WTC11 (cell line): ENCODE measurements around the gene EXOC3L4. TPM values are rescaled to one million over a fixed set of nuclear protein-coding genes. Genes with fewer than 3 reads are reported as not detected.
"Not testable (repeated sequence)": the region's sequence is repeated elsewhere in the genome, so short reads cannot be mapped to it uniquely, and the experiment has no call there.

Experiments
- ATAC-seq: fragments of 200-7000 bp; cut with Tn5 transposase; 2 replicates; pipeline ENCODE4 v1.10.0; 2021; ENCODE audit warnings: mild to moderate bottlenecking, moderate library complexity
- CTCF ChIA-PET: fragments of 300-600 bp; sonication (Branson Sonifier 250); formaldehyde crosslinking; loops from one replicate; lab custom pipeline; 2021; ENCODE audit warnings: antibody characterized with exemption; lab: Charles Lee
- POLR2A ChIA-PET: fragments of 350-600 bp; sonication (Branson Sonifier 250); formaldehyde crosslinking; loops from one replicate; lab custom pipeline; 2021; ENCODE audit warnings: antibody characterized with exemption; lab: Charles Lee
- DNase-seq: peaks from one replicate; pipeline ENCODE4 v3.0.0; 2021; ENCODE audit warnings: low spot score
- H3K27ac Mint-ChIP-seq: 2 replicates; pipeline ENCODE4 v1.8.0; 2021; ENCODE audit warnings: mixed read lengths
- H3K27me3 Mint-ChIP-seq: 2 replicates; pipeline ENCODE4 v1.8.0; 2021; ENCODE audit warnings: low read depth, mild to moderate bottlenecking, moderate library complexity, mixed read lengths
- H3K36me3 Mint-ChIP-seq: 2 replicates; pipeline ENCODE4 v1.8.0; 2021; ENCODE audit warnings: mixed read lengths
- H3K4me1 Mint-ChIP-seq: 2 replicates; pipeline ENCODE4 v1.8.0; 2022; ENCODE audit warnings: mixed read lengths
- H3K4me3 Mint-ChIP-seq: 2 replicates; pipeline ENCODE4 v1.8.0; 2021; ENCODE audit warnings: mild to moderate bottlenecking, moderate library complexity, mixed read lengths
- H3K9me3 Mint-ChIP-seq: 2 replicates; pipeline ENCODE4 v1.8.0; 2021; ENCODE audit warnings: mixed read lengths
- ATF1 ChIP-seq: sonication (generic); formaldehyde crosslinking; IDR thresholded peaks from 2 replicates; pipeline ENCODE4 v1.8.1; 2023; ENCODE audit warnings: mild to moderate bottlenecking, moderate library complexity, missing genetic modification reagents
- ELF4 ChIP-seq: sonication (generic); formaldehyde crosslinking; IDR thresholded peaks from 2 replicates; pipeline ENCODE4 v1.8.1; 2022; ENCODE audit warnings: low read depth, mild to moderate bottlenecking, moderate library complexity, missing genetic modification reagents
- ESRRA ChIP-seq: sonication (generic); formaldehyde crosslinking; IDR thresholded peaks from 2 replicates; pipeline ENCODE4 v1.8.1; 2022; ENCODE audit warnings: mild to moderate bottlenecking, missing genetic modification reagents, borderline replicate concordance
- GRHL2 ChIP-seq: fragments of 250-450 bp; sonication (Bioruptor Pico); IDR thresholded peaks from 2 replicates; pipeline ENCODE4 v1.8.0; 2022; ENCODE audit warnings: mild to moderate bottlenecking, moderate library complexity; ENCODE audit not compliant: insufficient replicate concordance, severe bottlenecking
- RORB ChIP-seq: fragments of 250-450 bp; sonication (Bioruptor Pico); IDR thresholded peaks from 2 replicates; pipeline ENCODE4 v1.9.0; 2021; ENCODE audit warnings: mild to moderate bottlenecking
- SMAD3 ChIP-seq: sonication (generic); formaldehyde crosslinking; IDR thresholded peaks from 2 replicates; pipeline ENCODE4 v1.8.0; 2022; ENCODE audit warnings: missing genetic modification reagents, mild to moderate bottlenecking, borderline replicate concordance
- TEAD1 ChIP-seq: sonication (generic); formaldehyde crosslinking; IDR thresholded peaks from 2 replicates; pipeline ENCODE4 v1.8.0; 2022; ENCODE audit warnings: mild to moderate bottlenecking, missing genetic modification reagents
- ZNF121 ChIP-seq: sonication (generic); formaldehyde crosslinking; IDR thresholded peaks from 2 replicates; pipeline ENCODE4 v1.8.0; 2023; ENCODE audit warnings: missing genetic modification reagents
- ZNF138 ChIP-seq: sonication (generic); formaldehyde crosslinking; conservative IDR thresholded peaks from 2 replicates; pipeline ENCODE4 v1.8.1; 2022; ENCODE audit warnings: mild to moderate bottlenecking, moderate library complexity, missing genetic modification reagents
- ZNF416 ChIP-seq: fragments of 250-450 bp; sonication (Bioruptor Pico); IDR thresholded peaks from 2 replicates; pipeline ENCODE4 v1.9.0; 2021; ENCODE audit warnings: mild to moderate bottlenecking, inconsistent platforms
- ZNF423 ChIP-seq: fragments of 250-450 bp; sonication (Bioruptor Pico); IDR thresholded peaks from 2 replicates; pipeline ENCODE4 v2.1.2; 2022; ENCODE audit warnings: mild to moderate bottlenecking, moderate library complexity
- total RNA-seq: library from RNA; stranded (reverse); gene quantifications from 3 replicates; pipeline ENCODE4 v1.2.3, GENCODE V29; 2021
- TF ChIP-seq, protein P1 (sequence below): sonication (generic); formaldehyde crosslinking; IDR thresholded peaks from 2 replicates; pipeline ENCODE4 v1.8.0; 2022; ENCODE audit warnings: mild to moderate bottlenecking, missing genetic modification reagents
- TF ChIP-seq, protein P2 (sequence below): sonication (generic); formaldehyde crosslinking; IDR thresholded peaks from 2 replicates; pipeline ENCODE4 v1.8.1; 2023; ENCODE audit warnings: mild to moderate bottlenecking, missing genetic modification reagents, moderate library complexity
- TF ChIP-seq, protein P3 (sequence below): fragments of 250-450 bp; sonication (Bioruptor Pico); IDR thresholded peaks from 2 replicates; pipeline ENCODE4 v1.9.0; 2021; ENCODE audit warnings: mild to moderate bottlenecking
- TF ChIP-seq, protein P4 (sequence below): fragments of 250-450 bp; sonication (Bioruptor Pico); conservative IDR thresholded peaks from 2 replicates; pipeline ENCODE4 v1.9.0; 2021; ENCODE audit warnings: mild to moderate bottlenecking
- TF ChIP-seq, protein P5 (sequence below): sonication (generic); formaldehyde crosslinking; IDR thresholded peaks from 2 replicates; pipeline ENCODE4 v1.8.0; 2022; ENCODE audit warnings: missing genetic modification reagents

EXOC3L4 gene
- total RNA-seq, 1 experiment from 2014 or later, result 0.42 TPM

DNA sequence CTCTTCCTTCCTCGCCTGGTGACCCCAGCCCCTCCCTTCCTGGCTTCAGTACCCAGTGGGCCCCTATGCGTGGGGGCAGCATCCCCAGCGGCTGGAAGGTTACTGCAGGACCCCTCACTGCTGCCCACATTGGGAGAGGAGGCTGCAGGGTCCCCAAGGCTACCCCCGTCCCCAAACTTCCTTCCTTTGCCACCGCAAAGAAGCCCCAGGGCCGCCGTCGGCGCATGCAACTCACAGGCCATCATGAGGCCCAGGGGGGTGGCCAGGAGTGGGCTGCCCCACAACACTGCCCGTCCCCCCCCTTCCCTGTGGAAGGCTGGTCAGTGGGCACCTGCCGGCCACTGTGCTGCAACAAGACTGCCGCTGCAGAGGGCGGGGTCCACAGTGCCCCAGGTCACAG is 19.2 kb downstream of the EXOC3L4 start:
- TF ChIP-seq ATF1 (CRISPR knock-in tag), result no peak
- TF ChIP-seq, protein P1, sequence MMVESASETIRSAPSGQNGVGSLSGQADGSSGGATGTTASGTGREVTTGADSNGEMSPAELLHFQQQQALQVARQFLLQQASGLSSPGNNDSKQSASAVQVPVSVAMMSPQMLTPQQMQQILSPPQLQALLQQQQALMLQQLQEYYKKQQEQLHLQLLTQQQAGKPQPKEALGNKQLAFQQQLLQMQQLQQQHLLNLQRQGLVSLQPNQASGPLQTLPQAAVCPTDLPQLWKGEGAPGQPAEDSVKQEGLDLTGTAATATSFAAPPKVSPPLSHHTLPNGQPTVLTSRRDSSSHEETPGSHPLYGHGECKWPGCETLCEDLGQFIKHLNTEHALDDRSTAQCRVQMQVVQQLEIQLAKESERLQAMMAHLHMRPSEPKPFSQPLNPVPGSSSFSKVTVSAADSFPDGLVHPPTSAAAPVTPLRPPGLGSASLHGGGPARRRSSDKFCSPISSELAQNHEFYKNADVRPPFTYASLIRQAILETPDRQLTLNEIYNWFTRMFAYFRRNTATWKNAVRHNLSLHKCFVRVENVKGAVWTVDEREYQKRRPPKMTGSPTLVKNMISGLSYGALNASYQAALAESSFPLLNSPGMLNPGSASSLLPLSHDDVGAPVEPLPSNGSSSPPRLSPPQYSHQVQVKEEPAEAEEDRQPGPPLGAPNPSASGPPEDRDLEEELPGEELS (CRISPR knock-in tag), result no peak
- TF ChIP-seq ZNF138 (CRISPR knock-in tag), result no peak
- TF ChIP-seq RORB (CRISPR knock-in tag), result no peak
- no peak for TF ChIP-seq ZNF121 (CRISPR knock-in tag)
- TF ChIP-seq, protein P2, sequence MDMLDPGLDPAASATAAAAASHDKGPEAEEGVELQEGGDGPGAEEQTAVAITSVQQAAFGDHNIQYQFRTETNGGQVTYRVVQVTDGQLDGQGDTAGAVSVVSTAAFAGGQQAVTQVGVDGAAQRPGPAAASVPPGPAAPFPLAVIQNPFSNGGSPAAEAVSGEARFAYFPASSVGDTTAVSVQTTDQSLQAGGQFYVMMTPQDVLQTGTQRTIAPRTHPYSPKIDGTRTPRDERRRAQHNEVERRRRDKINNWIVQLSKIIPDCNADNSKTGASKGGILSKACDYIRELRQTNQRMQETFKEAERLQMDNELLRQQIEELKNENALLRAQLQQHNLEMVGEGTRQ (CRISPR knock-in tag), result no peak
- H3K27ac Mint-ChIP-seq, result no peak overlapping the region
- ATAC-seq (no peak), DNase-seq (no peak)
- H3K9me3 Mint-ChIP-seq, result no peaks in the 10 kb centered on the region
- peaks cover 25% of the 10 kb centered on the region for H3K4me1 Mint-ChIP-seq
- no peaks in the 10 kb centered on the region for H3K36me3 Mint-ChIP-seq
- H3K27me3 Mint-ChIP-seq, result peaks cover 11% of the 10 kb centered on the region
- POLR2A ChIA-PET, result no interaction called here
- no peak overlapping the region for H3K4me3 Mint-ChIP-seq
- CTCF ChIA-PET, result no interaction called here

DNA sequence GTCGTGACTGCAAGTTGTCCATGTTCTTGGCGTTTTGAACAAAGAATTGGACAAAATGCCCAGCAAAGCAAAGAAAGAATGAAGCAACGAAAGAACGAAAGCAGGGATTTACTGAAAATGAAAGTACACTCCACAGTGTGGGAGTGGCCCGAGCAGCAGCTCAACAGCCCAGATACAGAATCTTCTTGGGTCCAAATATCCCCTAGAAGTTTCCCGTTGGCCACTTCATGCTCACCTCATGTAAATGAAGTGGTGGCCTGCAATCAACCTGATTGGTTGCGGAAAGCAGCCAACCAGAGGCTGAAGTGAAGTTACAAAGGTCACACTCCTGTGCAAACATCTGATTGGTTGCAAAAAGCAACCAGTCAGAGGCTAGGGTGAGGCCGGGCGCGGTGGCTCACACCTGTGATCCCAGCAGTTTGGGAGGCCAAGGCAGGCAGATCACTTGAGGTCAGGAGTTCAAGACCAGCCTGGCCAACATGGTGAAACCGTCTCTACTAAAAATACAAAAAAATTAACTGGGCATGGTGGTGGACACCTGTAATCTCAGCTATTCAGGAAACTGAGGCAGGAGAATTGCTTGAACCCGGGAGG is 20.7 kb downstream of the EXOC3L4 start:
- CTCF ChIA-PET, result interaction anchor here (1.3 to 2.6 kb wide), 2 partner anchors 10 to 26 kb away, joined by 3 to 22 read pairs; no protein-coding TSS in a partner anchor
- peaks cover 10% of the 10 kb centered on the region for H3K27me3 Mint-ChIP-seq
- H3K4me1 Mint-ChIP-seq, result peaks cover 19% of the 10 kb centered on the region
- H3K4me3 Mint-ChIP-seq, H3K9me3 Mint-ChIP-seq, DNase-seq, H3K36me3 Mint-ChIP-seq, ATAC-seq, H3K27ac Mint-ChIP-seq, POLR2A ChIA-PET: not testable (repeated sequence)

DNA sequence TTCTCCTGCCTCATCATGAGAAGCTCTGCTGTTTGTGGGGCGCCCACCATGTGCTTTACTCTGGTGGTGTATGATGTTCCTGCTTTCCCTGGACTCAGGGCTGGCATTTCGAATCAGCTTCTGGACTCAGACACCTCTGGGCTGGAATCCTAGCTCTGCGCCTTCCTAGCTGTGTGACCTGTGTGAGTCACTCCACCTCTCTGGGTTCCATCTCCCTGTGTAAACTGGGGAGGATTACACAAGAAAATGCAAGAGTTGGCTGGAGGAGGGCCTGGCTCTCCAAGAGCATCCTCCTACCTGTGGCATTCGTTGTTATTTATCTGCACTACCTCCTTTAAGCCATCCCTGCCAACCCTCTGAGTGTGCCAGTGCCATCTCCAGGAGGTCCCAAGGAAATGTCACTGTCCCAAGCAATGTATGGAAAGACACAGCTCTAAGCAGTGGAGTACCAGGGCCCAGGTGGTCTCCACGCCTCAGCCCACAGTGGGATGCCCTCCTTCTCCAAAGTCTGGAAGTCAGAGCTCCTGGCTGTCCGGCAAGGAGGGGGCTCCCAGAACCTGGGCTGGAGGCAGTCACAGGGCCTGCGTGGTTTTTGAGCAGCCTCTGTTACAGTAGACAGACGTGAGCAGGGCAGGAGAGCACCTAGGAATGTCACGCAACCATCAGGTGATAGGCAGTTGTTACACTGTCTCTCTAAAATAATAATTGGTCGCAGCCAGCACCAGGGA is 21.5 kb downstream of the EXOC3L4 start:
- H3K4me1 Mint-ChIP-seq, result peaks cover 10% of the 10 kb centered on the region
- no peaks in the 10 kb centered on the region for H3K36me3 Mint-ChIP-seq
- no peaks in the 10 kb centered on the region for H3K9me3 Mint-ChIP-seq
- no peak for DNase-seq
- POLR2A ChIA-PET, result no interaction called here
- no peak overlapping the region for H3K4me3 Mint-ChIP-seq
- TF ChIP-seq ESRRA (CRISPR knock-in tag), result no peak
- TF ChIP-seq, protein P3, sequence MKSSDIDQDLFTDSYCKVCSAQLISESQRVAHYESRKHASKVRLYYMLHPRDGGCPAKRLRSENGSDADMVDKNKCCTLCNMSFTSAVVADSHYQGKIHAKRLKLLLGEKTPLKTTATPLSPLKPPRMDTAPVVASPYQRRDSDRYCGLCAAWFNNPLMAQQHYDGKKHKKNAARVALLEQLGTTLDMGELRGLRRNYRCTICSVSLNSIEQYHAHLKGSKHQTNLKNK (CRISPR knock-in tag), result no peak
- no peak for TF ChIP-seq GRHL2 (CRISPR knock-in tag)
- no peak for TF ChIP-seq TEAD1 (CRISPR knock-in tag)
- TF ChIP-seq, protein P4, sequence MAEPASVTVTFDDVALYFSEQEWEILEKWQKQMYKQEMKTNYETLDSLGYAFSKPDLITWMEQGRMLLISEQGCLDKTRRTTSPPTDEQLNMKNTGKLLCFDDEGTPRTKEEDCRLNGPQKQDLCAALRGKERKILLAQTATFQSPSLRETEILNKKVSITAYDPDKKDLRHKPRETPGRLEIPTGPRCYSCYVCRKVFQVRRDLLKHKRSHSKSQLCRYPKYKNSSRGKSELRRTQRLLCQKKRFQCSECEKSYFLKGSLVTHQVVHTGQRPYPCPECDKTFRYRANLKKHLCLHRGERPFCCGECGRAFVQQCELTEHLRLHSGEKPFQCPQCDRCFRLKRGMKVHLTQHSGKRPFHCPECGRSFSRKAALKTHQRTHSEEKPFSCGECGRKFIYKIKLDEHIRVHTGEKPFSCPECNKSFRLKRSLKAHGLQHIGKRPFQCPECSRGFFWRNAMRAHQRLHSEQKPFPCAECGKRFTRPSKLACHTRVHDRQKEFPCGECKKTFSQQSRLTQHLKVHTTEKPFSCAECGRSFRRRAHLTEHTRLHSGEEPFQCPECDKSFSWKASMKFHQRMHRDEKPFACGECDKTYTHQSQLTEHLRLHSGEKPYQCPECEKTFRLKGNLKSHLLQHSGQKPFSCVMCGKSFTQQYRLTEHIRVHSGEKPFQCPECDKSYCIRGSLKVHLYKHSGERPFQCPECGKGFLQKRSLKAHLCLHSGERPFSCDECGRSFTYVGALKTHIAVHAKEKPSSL, result no peak
- H3K27me3 Mint-ChIP-seq, result peaks cover 2% of the 10 kb centered on the region; the same call in 1 of the 2 replicates
- CTCF ChIA-PET, result interaction anchor here (0.7 to 2.6 kb wide), 3 partner anchors 11 to 25 kb away, joined by 3 to 22 read pairs (median 4); no protein-coding TSS in a partner anchor
- ATAC-seq, result no peak
- no peak overlapping the region for H3K27ac Mint-ChIP-seq

DNA sequence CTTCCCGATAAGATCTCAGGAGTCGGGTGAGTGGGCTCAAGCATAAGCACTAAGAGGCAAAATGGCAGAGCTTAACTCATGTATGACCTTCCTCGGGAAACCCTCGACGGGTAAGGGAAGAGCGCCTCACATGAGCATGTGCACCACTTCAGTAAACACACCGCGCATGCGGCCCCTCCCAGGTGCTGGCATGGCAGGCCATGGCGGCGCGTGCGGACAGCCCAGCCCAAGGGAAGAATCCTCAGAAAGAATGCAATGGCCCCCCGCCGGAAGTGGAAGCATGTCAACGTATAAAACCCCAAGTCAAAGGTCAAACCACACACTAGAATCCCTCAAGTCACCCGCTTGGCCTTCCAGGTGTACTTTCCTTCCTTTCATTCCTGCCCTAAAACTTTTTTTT is 22.1 kb downstream of the EXOC3L4 start:
- ChIA-PET POLR2A (no interaction called here), CTCF (interaction anchor here (0.7 to 2.6 kb wide), 3 partner anchors 10 to 24 kb away, joined by 3 to 22 read pairs (median 4); no protein-coding TSS in a partner anchor)
- DNase-seq (no peak), ATAC-seq (no peak)
- Mint-ChIP-seq H3K4me3 (no peak overlapping the region), H3K9me3 (no peaks in the 10 kb centered on the region), H3K4me1 (peaks cover 9% of the 10 kb centered on the region), H3K27ac (no peak overlapping the region), H3K27me3 (no peaks in the 10 kb centered on the region), H3K36me3 (no peaks in the 10 kb centered on the region)
- TF ChIP-seq, protein P5, sequence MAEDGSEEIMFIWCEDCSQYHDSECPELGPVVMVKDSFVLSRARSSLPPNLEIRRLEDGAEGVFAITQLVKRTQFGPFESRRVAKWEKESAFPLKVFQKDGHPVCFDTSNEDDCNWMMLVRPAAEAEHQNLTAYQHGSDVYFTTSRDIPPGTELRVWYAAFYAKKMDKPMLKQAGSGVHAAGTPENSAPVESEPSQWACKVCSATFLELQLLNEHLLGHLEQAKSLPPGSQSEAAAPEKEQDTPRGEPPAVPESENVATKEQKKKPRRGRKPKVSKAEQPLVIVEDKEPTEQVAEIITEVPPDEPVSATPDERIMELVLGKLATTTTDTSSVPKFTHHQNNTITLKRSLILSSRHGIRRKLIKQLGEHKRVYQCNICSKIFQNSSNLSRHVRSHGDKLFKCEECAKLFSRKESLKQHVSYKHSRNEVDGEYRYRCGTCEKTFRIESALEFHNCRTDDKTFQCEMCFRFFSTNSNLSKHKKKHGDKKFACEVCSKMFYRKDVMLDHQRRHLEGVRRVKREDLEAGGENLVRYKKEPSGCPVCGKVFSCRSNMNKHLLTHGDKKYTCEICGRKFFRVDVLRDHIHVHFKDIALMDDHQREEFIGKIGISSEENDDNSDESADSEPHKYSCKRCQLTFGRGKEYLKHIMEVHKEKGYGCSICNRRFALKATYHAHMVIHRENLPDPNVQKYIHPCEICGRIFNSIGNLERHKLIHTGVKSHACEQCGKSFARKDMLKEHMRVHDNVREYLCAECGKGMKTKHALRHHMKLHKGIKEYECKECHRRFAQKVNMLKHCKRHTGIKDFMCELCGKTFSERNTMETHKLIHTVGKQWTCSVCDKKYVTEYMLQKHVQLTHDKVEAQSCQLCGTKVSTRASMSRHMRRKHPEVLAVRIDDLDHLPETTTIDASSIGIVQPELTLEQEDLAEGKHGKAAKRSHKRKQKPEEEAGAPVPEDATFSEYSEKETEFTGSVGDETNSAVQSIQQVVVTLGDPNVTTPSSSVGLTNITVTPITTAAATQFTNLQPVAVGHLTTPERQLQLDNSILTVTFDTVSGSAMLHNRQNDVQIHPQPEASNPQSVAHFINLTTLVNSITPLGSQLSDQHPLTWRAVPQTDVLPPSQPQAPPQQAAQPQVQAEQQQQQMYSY, result no peak
- TF ChIP-seq ZNF423 (CRISPR knock-in tag), result no peak
- no peak for TF ChIP-seq SMAD3 (CRISPR knock-in tag)
- TF ChIP-seq ZNF416 (CRISPR knock-in tag), result no peak
- no peak for TF ChIP-seq ELF4
